ENCODE measurements around the gene KLF13.

DNA sequence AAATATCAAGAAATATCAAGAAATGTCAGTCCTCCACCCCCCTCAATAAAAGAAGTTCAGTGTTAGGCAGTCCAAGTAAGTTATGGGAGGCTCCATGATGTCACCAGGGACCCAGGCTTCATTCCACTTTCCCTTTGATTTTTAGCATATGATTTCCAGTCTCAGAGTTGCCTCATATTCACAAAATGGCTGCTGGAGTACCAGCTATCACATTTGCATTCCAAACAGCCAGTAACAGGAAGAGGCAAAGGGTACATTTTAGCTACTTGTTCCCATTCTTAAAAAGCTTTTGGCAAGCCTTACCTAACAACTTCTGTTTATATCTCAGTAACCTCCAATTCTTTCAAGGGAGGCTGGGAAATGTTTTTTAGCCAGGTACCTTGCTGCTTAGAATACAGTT is 13.4 kb upstream of the KLF13 start:
- TF ChIP-seq, protein P1, sequence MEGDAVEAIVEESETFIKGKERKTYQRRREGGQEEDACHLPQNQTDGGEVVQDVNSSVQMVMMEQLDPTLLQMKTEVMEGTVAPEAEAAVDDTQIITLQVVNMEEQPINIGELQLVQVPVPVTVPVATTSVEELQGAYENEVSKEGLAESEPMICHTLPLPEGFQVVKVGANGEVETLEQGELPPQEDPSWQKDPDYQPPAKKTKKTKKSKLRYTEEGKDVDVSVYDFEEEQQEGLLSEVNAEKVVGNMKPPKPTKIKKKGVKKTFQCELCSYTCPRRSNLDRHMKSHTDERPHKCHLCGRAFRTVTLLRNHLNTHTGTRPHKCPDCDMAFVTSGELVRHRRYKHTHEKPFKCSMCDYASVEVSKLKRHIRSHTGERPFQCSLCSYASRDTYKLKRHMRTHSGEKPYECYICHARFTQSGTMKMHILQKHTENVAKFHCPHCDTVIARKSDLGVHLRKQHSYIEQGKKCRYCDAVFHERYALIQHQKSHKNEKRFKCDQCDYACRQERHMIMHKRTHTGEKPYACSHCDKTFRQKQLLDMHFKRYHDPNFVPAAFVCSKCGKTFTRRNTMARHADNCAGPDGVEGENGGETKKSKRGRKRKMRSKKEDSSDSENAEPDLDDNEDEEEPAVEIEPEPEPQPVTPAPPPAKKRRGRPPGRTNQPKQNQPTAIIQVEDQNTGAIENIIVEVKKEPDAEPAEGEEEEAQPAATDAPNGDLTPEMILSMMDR (optimal IDR thresholded peaks at IDR 0.05 in 1 of 3, IDR thresholded peaks at IDR 0.05 in 1 of 3, conservative IDR thresholded peaks at IDR 0.05 in 1 of 3; ENCODE audit: extremely low read depth in 1 of 3, insufficient read depth in 2 of 3, low read length in 3 of 3), result no peak
- no peak for TF ChIP-seq EZH2 (IDR thresholded peaks at IDR 0.05; ENCODE audit: low read length)
